Frontal cortex (tissue), 4 donors: ENCODE measurements around the gene MORN3. TPM values are rescaled to one million over a fixed set of nuclear protein-coding genes. Genes with fewer than 3 reads are reported as not detected.
"Not testable (repeated sequence)": the region's sequence is repeated elsewhere in the genome, so short reads cannot be mapped to it uniquely, and the experiment has no call there.

ENCODE experiments used
- DNase-seq, 2 donors: peaks; one replicate each; pipeline ENCODE4 v3.0.0; 2012; ENCODE audit warnings: low spot score in 2 of 2
- FAIRE-seq: peaks from 2 replicates; lab custom pipeline; 2012; peaks lifted over from hg19 to GRCh38; lab: Jason Lieb, UNC
- total RNA-seq: library from RNA; depleted of rRNA; stranded (reverse); fragments of >200 nt; gene quantifications from one replicate; pipeline ENCODE4 v1.2.3, GENCODE V29; 2014
- donor health status: control.
- donor health status: control.
- donor health status: control.

The MORN3 gene
- total RNA-seq, 1 donor from 2014 or later = 3.3 TPM

DNA sequence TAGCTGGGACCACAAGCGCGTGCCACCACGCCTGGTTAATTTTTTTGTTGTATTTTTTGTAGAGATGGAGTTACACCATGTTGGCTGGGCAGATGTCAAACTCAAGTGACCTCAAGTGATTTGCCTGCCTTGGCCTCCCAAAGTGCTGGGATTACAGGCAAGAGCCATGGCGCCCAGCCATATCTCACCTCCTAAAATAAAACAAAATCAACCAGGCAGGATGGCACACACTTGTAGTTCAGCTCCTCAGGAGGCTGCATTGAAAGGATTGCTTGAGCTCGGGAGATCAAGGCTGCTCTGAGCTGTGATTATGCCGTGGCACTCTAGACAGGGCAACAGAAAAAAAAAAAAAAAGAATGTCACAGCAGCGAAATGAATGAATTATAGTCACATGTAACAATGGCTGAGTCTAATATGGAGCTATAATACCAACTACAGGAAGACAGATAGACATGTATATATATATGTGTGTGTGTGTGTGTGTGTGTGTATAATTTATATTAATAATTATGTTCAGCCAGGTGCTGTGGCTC is 23.8 kb upstream of the MORN3 start:
- FAIRE-seq (no peak), DNase-seq (no peak)

DNA sequence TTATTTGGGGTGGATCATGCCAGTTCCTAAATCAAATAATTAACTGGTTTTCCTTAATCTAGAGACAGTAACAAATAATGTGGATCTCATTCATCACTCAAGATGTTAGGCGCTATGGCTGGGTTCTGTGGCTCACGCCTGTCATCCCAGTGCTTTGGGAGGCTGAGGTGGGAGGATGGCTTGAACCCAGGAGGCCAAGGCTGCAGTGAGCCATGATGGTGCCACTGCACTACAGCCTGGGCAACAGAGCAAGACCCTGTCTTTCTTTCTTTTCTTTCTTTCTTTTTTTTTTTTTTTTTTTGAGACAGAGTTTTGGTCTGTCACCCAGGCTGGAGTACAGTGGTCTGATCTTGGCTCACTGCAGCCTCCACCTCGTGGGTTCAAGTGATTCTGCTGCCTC is 23.3 kb upstream of the MORN3 start:
- not testable (repeated sequence) for DNase-seq, FAIRE-seq

DNA sequence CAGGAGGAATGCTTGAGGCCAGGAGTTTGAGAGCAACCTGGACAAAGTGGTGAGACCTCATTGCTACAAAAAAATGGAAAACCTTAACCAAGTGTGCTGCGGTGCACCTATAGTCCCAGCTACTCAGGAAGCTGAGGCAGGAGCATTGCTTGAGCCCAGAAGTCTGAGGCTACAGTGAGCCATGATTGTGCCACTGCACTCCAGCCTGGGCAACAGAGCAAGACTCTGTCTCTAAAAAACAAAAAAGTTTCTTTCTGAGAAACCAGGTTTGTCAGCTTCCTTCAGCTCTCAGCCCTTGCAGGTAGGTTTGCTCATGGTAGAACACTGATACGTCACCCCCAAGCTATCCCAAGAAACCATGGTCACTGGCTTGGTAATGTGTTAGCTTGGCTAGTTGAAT is 20.0 kb upstream of the MORN3 start:
- DNase-seq = no peak
- FAIRE-seq = no peak

DNA sequence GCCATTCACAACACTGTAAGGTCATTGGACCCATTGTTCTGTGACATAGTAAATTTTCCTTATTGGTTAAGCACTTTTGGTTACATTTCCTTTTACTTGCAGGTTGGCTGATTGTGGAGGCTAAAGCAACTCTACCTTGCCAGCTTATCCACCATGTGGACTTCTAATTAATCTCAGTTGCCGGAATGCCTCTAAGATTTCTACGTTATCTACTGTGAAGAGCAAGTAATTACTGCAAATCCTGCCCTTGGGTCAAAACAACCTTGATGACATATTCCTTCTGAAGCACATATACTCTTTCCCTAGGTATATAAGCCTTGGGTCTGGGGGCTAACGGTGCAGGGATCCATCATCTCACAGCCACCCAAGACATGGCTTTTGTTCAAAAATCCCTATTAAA is 19.5 kb upstream of the MORN3 start:
- DNase-seq (no peak), FAIRE-seq (no peak)

DNA sequence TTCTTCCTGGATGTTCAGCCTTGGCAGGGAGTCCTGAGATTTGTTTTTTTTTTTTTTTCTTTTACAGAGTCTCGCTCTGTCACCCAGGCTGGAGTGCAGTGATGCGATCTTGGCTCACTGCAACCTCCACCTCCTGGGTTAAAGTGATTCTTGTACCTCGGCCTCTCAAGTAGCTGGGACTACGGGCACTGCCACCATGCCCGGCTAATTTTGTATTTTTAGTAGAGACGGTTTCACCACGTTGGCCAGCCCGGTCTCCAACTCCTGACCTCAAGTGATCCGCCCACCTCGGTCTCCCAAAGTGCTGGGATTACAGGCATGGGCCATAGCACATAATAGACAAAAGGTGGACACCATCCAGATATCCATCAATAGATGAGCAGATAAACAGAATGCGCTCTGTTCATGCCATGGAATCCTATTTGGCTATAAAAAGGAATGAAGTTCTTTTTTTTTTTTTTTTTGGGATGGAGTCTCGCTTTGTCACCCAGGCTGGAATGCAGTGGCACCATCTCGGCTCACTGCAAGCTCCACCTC is 10.3 kb upstream of the MORN3 start:
- not testable (repeated sequence) for DNase-seq, FAIRE-seq

DNA sequence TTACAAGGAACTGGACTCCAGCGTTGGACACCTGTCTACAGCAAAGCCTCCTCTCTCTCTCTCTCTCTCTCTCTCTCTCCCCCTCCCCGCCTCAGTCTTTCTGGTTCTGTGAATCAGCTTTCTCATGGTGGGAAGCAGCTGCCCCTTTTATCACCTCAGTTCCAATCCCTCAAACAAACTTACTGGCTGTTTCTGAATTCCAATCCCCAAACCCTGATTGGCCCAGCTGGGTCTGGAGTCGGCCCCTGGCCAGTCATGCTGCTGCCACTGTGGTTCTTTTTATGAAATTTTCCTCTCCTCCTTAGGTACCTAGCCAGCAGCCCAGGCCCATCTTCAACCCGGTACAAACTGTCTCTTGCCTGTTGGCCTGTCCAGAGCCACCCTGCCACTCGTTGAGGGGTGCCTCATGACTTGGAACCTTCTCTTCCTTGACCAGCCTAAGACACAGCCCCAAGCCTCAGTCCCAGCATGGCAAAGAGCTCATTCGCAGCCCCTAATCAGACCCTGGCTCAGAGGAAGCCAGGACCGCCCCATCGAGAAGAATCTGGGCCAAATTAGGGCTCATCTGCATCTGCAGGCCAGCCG is 9.4 kb upstream of the MORN3 start:
- DNase-seq (no peak), FAIRE-seq (no peak)

DNA sequence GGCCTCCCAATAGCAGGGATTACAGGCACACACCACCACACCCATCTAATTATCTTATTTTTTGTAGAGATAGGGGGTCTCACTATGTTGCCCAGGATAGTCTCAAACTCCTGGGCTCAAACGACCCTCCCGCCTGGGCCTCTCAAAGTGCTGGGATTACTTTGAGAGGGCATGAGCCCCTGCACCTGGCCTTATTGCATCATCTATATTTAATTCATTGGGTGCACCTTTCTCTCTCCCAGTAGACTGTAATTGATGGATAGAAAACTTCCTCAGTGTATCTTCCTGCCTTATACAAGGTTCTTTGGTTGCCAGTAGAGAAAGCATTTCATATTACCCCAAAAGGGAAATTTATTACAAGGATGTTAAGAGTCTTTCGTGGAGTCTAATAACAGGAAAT is 8.9 kb upstream of the MORN3 start:
- FAIRE-seq (no peak), DNase-seq (no peak)

DNA sequence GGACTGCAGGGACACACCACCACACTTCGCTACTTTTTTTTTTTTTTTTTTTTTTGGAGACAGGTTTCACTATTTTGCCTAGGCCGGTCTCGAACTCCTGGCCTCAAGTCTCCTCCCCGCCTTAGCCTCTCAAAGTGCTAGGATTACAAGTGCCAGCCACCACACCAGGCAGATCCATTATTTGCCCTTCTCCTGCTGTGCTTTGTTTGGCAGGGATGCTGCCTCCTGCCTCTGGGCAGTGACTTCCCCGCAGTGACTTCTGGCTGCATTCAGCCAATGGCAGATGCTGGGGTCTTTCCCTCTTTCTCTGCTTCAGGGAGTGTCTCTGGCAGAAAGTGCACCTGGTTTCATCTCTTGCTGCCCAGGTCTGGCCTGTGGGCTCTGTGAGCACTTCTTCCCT is 6.7 kb upstream of the MORN3 start:
- DNase-seq = no peak
- FAIRE-seq = no peak

DNA sequence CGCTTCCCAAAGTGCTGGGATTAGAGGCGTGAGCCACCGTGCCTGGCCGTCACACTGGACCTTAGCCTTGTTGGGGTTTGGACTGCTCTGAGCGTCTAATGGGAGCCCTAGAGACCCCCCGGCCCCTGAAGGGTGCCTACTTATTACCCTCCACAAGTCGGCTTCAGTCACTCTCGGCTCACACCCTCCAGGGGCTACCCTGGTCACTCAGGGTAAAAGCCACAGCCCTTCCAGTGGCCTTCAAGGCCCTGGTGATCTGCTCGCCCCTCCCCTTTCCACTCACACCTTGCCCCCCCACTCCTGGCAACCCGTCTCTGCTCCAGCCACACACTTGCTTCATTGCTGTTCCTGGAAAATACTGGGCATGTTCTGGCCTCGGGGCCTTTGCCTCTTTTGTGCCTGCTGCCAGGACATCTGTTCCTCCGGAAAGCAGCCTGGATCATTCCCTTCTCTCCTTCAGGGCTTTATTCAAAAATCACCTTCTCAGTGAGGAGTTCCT is 3.6 kb upstream of the MORN3 start:
- FAIRE-seq (no peak), DNase-seq (no peak)

DNA sequence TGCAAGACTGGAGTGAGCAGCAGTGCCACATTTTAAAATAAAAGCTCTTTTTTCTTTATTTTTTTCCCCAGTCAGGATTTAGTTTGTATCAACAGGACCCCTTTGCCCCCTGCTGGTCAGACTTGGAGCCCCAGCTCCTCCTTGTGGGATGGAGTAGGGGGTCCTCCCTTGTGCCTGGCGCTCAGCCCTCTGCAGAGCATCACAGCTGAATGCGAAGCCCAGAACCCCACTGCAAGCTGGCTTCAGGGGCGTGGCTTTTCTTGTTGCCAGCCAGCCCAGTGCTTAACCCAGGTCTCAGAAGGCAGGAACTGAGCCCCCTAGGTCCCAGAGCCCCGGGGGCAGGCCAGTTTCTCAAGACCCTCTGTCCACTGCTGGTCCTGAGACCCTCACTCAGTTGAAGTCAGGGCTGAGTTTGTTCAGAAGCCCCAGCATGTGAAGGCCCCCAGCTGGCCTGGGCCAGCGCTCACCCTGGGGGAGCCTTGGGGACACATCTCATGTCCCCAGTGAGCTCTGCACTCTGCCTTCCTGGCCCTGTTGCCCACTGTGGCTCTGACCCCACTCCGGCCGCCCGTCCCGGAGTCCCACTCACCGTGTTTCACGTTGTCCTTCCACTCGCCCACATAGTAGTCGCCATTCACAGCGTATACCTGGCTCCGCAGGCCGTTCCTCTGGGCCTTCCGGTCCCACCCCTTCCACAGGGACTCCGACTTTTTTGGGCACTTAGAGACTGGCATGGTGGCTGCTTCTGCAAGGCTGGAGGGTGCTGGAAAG is 519 bp downstream of the MORN3 start:
- FAIRE-seq (no peak), DNase-seq (no peak)

DNA sequence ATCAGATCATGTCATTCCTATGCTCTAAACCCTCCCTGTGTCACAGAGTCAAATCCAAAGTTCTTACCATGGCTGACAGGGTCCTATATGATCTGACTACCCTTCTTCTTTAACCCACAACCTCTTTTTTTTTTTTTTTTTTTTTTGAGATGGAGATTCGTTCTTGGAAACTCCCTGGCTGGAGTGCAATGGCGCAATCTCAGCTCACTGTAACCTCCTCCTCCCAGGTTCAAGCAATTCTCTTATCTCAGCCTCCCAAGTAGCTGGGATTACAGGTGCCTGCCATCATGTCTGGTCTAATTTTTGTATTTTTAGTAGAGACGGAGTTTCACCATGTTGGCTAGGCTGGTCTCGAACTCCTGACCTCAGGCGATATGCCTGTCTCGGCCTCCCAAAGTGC is 2.6 kb downstream of the MORN3 start:
- not testable (repeated sequence) for DNase-seq, FAIRE-seq

DNA sequence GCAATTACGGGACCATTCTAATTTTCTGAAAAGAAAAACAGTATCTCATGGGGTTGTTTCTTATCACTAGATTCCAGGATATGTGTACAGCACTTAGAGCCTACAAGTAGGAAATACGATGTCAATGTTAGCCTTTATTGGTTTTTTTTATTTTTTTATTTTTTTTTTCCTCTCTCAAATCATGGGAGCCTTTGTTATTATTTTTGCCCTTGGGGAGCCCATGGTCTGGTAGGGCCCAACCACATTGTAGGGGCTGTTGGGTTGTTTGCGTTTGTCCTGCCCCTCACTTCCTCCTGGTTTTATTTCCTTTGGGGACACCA is 5.9 kb downstream of the MORN3 start:
- FAIRE-seq (no peak), DNase-seq (no peak)

DNA sequence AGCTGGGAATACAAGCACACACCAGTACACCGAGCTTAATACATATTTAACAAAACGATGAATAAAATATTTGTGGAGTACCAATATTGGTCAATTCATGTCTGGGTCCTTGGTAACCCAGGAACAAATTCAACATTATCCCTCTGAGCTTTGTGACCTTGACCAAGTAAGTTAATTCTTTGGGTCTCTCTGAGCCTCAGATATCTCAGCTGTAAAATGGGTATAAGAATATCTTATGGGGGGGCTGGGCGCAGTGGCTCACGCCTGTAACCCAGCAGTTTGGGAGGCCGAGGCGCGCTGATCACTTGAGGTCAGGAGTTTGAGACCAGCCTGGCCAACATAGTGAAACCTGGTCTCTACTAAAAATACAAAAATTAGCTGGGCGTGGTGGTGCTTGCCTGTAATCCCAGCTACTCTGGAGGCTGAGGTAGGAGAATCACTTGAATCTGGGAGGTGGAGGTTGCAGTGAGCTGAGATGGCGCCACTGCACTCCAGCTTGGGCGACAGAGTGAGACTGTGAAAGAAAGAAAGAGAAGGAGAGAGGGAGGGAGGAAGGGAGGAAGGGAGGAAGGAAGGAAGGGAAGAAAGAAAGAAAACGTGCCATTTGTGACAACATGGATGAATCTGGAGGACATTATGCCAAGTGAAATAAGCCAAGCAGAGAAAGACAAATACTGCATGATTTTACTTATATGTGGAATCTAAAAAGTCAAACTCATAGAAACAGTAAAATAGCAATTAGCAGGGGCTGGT is 7.9 kb downstream of the MORN3 start:
- FAIRE-seq, DNase-seq: not testable (repeated sequence)

DNA sequence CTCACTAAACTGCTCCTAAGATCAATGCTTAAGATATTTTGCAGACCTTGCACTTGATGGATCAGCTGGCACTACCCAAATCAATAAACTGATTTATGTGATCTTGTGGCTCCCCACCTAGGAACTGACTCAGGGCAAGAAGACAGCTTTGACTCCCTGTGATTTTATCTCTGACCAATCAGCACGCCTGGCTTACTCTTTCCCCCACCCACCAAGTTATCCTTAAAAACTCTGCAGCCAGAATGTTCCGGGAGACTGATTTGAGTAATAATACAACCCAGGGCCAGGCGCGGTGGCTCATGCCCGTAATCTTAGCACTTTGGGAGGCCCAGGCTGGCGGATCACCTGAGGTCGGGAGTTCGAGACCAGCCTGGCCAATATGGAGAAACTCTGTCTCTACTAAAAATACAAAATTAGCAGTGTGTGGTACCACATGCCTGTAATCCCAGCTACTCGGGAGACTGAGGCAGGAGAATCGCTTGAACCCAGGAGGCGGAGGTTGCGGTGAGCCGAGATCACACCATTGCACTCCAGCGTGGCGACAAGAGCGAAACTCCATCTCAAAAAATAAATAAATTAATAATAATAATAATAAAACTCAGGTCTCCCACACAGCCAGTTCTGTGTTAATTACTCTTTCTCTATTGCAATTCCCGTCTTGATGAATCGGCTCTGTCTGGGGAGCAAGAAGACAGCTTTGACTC is 12.0 kb downstream of the MORN3 start:
- no peak for FAIRE-seq

DNA sequence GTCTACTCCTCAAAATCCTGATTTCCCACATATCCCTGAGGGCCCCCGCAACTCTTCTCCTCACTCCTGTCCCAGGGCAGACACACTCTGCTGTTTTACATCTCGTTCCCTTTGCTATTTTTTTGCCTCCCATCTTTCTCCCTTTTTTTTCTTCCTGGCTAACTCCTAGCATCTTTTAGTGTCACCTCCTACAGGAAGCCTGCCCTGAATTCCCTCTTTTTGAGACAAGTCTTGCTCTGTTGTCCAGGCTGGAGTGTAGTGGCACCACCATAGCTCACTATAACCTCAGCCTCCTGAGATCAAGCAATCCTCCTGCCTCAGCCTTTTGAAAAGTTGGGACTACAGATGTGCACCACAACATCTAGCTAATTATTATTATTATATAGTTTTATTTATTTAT is 13.3 kb downstream of the MORN3 start:
- DNase-seq (no peak), FAIRE-seq (no peak)

More for the DNA sequence above, 12.0 kb downstream of the MORN3 start:
- no peak for DNase-seq

DNA sequence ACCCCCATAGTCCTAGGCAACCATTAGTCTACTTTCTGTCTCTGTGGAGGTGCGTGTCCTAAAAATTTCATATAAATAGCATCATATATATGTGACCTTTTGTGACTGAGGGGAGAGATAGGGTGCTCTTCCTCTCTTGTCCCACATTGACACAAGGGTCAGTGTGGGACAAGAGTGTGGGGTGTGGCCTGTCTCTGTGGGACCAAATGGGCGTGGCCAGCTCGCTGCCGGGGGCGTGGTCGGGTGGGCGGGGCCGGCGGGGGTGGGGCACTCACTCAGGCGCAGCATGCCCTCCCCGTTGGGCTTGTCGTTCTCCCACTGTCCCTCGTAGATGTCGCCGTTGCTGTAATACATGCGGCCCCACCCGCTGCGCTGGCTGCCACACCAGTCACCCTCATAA is 15.5 kb downstream of the MORN3 start:
- DNase-seq (no peak), FAIRE-seq (no peak)

DNA sequence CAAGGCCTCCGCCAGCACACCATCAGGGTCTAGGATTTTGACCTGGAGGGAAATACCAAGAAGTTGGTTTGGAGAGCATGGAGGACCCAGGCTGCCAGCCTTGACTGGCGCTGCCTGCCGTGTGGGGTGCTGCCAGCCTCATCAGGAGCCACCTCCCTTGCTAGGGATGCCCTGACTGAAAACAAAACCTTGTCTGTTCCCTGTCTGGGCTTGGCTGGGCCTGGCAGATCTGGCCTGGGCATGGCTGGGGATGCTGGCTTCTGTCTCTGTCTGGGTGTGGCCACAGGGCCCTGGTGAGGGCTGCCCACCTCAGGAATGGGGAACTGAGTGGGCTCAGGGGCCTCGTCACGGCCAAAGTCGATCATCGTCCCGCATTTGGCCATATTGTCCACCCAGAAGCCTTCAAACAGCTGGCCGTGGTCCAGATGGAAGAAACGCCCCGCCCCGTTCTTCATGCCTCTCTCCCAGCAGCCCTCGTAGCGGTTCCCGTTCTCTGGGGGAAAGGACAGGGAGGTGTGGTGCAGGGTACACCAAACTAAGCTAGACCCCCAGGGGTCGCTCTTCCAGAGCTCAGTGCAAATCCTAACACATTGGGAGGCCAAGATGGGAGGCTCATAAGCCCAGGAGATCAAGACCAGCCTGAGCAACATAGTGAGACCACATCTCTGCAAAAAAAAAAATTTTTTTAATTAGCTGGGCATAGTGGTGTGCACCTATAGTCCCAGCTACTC is 16.5 kb downstream of the MORN3 start:
- no peak for FAIRE-seq

DNA sequence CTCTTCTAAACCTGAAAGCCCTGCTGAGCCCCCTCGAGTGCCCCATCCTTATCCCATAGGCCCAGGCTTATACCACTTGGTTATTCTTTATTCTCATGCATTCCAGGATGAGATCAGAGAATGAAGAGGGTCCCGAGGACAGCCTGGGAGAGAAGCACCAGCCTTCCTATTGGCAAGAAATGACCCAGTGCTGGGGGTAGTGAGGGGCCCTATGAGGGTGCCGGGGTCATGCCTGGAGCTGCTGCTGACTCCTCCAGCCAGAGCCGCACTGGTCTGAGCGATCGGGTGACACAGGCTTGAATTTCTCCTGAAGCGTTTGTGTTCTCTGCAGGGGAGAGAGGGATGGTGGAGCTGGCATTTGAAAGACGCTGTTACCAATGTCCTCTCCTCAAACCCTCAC is 18.1 kb downstream of the MORN3 start:
- FAIRE-seq = no peak
- no peak for DNase-seq

More for the DNA sequence above, 16.5 kb downstream of the MORN3 start:
- no peak for DNase-seq

DNA sequence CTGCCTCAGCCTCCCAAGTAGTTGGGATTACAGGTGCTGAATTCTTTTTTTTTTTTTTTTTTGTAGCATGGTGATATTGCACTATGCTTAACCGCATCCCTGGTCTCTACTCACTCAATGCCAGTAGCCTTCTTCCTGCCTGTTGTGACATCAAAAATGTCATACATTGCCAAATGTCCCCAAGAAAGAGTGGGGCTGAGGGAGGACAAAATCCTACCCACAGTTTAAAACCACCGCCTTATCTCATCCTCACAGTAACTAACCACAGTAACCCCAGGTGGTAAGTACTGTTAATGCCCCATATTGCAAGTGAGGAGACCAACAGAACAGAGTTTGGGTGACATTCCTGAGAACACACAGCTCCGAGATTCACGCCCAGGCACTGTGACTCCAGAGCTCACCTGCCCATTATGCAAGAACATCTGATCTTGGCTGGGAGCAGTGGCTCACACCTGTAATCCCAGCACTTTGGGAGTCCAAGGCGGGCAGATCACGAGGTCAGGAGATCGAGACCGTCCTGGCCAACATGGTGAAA is 19.6 kb downstream of the MORN3 start:
- DNase-seq (no peak), FAIRE-seq (no peak)
